Astrocyte (in vitro differentiated cells and primary cell): Measurements from ENCODE around the gene C1orf116.

Experiments used
- CTCF ChIP-seq: IDR thresholded peaks from 2 replicates; pipeline ENCODE4 v1.5.1; 2011; ENCODE audit warnings: low read depth, mild to moderate bottlenecking, inconsistent platforms, low read length, moderate library complexity; ENCODE audit not compliant: insufficient read depth
- EZH2 ChIP-seq: IDR thresholded peaks from 2 replicates; pipeline ENCODE4 v1.6.1; 2012; ENCODE audit warnings: mild to moderate bottlenecking, low read length, inconsistent platforms; ENCODE audit not compliant: insufficient read depth

GRCh38 chr1:207018707-207019106 is 13.8 kb downstream of the C1orf116 start:
- no peak for TF ChIP-seq CTCF
- no peak for TF ChIP-seq EZH2
